HG02840 (cell line): Measurements from ENCODE around the gene FANCE.
"Not testable (repeated sequence)": the region's sequence is repeated elsewhere in the genome, so short reads cannot be mapped to it uniquely, and the experiment has no call there.

Source experiments
- ATAC-seq: cut with Tn5 transposase; IDR thresholded peaks from one replicate; pipeline ENCODE4 v1.9.1; 2021; ENCODE audit warnings: mild to moderate bottlenecking, moderate library complexity, moderate number of reproducible peaks; ENCODE audit not compliant: unreplicated experiment, low FRiP score

The FANCE gene

GRCh38 chr6:35429463-35429862, 22.7 kb upstream of the FANCE start:
- ATAC-seq, result no peak

GRCh38 chr6:35432291-35432690, 19.8 kb upstream of the FANCE start:
- no peak for ATAC-seq

- ATAC-seq, result not testable (repeated sequence)
These were observed 19.4 kb upstream of the FANCE start for GRCh38 chr6:35432702-35433101.

GRCh38 chr6:35435074-35435837, 16.9 kb upstream of the FANCE start:
- no peak for ATAC-seq

GRCh38 chr6:35436071-35436857, 15.9 kb upstream of the FANCE start:
- ATAC-seq, result no peak

GRCh38 chr6:35438378-35439065, 13.6 kb upstream of the FANCE start:
- not testable (repeated sequence) for ATAC-seq

GRCh38 chr6:35439308-35439707, 12.8 kb upstream of the FANCE start:
- no peak for ATAC-seq

GRCh38 chr6:35441205-35441604, 10.9 kb upstream of the FANCE start:
- no peak for ATAC-seq

GRCh38 chr6:35441642-35442041, 10.5 kb upstream of the FANCE start:
- no peak for ATAC-seq

GRCh38 chr6:35442693-35443092, 9.4 kb upstream of the FANCE start:
- no peak for ATAC-seq

GRCh38 chr6:35443341-35444030, 8.7 kb upstream of the FANCE start:
- no peak for ATAC-seq

GRCh38 chr6:35445691-35446090, 6.4 kb upstream of the FANCE start:
- ATAC-seq, result no peak

- no peak for ATAC-seq
These were observed 3.9 kb upstream of the FANCE start for GRCh38 chr6:35448191-35448590.

GRCh38 chr6:35449287-35449881, 2.8 kb upstream of the FANCE start:
- ATAC-seq, result no peak

- ATAC-seq, result no peak
These were observed 570 bp upstream of the FANCE start for GRCh38 chr6:35451354-35452182.

GRCh38 chr6:35453236-35453635, 1.1 kb downstream of the FANCE start:
- no peak for ATAC-seq

GRCh38 chr6:35454391-35455110, 2.4 kb downstream of the FANCE start:
- ATAC-seq, result no peak

- no peak for ATAC-seq
These were observed 5.8 kb downstream of the FANCE start for GRCh38 chr6:35457907-35458306.

GRCh38 chr6:35461270-35461669, 9.1 kb downstream of the FANCE start:
- no peak for ATAC-seq
